ENCODE data around the gene ELL2. TPM values are rescaled to one million over a fixed set of nuclear protein-coding genes. Genes with fewer than 3 reads are reported as not detected.
A peak's percentile ranks its signal among the peaks of the same experiment; 100 is the strongest.

ELL2 gene
- total and polyA plus RNA-seq, 9 of the 15 experiments (the other 6 are each of a cell fraction or from before 2014, with no cell fraction given) = 4.3 to 18.3 (median 14.5) TPM

DNA sequence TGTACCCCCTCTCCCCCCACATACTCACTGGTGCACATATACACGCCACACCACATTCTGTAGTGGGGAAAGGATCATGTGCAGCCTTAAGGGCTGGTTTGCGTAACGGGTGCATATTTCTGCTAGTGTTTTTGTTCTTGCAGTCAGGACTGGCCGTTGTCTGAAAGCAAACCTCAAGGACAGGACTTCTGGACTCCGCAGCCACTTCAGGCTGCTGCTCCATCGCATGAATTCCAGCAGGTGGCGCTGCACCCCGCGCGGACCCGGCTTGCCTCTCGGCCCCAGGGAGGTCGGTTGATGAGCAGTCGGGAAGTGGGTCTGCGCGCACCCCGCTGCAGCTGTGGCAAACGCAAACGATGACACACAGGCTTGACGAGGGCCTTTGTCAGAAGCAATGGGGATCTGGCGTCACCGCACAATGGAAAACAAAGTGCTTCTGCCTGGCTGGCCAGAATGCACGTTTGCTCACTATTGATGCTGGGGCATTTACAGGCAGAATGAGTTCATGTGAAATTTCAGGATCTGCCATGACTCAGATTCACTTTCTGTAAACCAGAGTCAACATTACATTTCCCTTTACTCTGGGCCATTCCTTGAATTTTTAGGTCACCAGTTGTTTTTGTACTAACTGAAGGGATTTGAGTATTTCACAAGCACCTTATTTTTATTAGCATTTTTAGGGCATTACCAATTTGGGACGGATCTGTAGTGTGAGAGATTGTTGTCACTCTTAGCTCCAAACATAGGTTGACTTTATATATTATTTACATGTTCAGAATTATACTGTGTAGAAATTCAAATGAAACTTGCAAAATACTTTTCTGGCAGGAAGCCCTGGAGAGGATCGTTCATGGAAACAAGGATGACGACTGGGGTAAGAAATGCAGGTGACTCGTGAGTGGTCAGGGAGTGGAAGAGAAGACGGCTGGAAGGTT, 102.7 kb downstream of the ELL2 start:
- Histone ChIP-seq H3K4me3 (no peak overlapping the region), H3K36me3 (ENCODE audit: control insufficient read depth, insufficient read depth, low read length) (no peaks in the 10 kb centered on the region), H3K79me2 (ENCODE audit: control insufficient read depth, insufficient read depth, low read length) (no peaks in the 10 kb centered on the region), H2AFZ (ENCODE audit: low read depth, low read length) (peak overlapping the region; percentile 47), H3K9ac (ENCODE audit: insufficient read depth in 1 of 2, low read depth in 2 of 2, low read length in 2 of 2) (no peak overlapping the region), H3K4me1 (replicated peaks in 1 of 2; ENCODE audit: control insufficient read depth in 2 of 2, insufficient read depth in 2 of 2, low read length in 2 of 2) (peaks cover 12 to 15% of the 10 kb centered on the region in 2 experiments; a peak in 4 of 5 replicates), H3K9me1 (ENCODE audit: control insufficient read depth, insufficient read depth, low read length) (no peaks in the 10 kb centered on the region), H3K27ac (ENCODE audit: extremely low read depth, low read depth, low read length) (no peak overlapping the region), H4K20me1 (replicated peaks; ENCODE audit: control insufficient read depth, insufficient read depth, low read length) (no peaks in the 10 kb centered on the region), H3K4me2 (ENCODE audit: insufficient read depth, low read length) (peak overlapping the region; percentile 53; the same call in 1 of the 2 replicates), H3K9me3 (replicated peaks; ENCODE audit: control insufficient read depth, insufficient read depth, low read depth, low read length) (no peaks in the 10 kb centered on the region; the same call in 1 of the 2 replicates), H3K27me3 (ENCODE audit: control insufficient read depth in 2 of 2, insufficient read depth in 2 of 2, low read length in 2 of 2) (0 out of 5 replicates have a peak, but pooled peaks cover 0 to 4% of the 10 kb centered on the region in 2 experiments)
- WGBS (ENCODE audit: insufficient coverage, low coverage, missing lambda C conversion rate) = 8% methylated on average over 28 of the region's 28 CpGs
- no TSS peak for BruUV-seq (replicated peaks)
- DNase-seq (ENCODE audit: extremely low read depth in 1 of 4, low spot score in 3 of 4) (peak; percentile 88 to 90 (median 89)), FAIRE-seq (peak; percentile 94), ATAC-seq (peak; percentile 97)
- CTCF ChIA-PET (ENCODE audit: low intra/inter-chr PET ratio) = interaction anchor here (0.6 to 2.7 kb wide), 3 partner anchors 103 to 743 kb away, joined by 3 to 26 read pairs (median 4); partner anchors contain the start of gene ELL2
- intact Hi-C loops (cut with micrococcal nuclease) (loop anchor here (1.0 to 5.0 kb wide), 2 partner anchors 477 to 738 kb away; no protein-coding TSS in a partner anchor), in situ Hi-C loops (cut with MboI) (loop anchor here (5.0 kb wide), 1 partner anchor 743 kb away; no protein-coding TSS in a partner anchor)
- POLR2A ChIA-PET = no interaction called here
- TF ChIP-seq ZNF324 (CRISPR knock-in tag; IDR thresholded peaks at IDR 0.05) = no peak
- no peak for TF ChIP-seq POLR2H (tag; IDR thresholded peaks at IDR 0.05; ENCODE audit: low read depth)
- TF ChIP-seq, protein P1, sequence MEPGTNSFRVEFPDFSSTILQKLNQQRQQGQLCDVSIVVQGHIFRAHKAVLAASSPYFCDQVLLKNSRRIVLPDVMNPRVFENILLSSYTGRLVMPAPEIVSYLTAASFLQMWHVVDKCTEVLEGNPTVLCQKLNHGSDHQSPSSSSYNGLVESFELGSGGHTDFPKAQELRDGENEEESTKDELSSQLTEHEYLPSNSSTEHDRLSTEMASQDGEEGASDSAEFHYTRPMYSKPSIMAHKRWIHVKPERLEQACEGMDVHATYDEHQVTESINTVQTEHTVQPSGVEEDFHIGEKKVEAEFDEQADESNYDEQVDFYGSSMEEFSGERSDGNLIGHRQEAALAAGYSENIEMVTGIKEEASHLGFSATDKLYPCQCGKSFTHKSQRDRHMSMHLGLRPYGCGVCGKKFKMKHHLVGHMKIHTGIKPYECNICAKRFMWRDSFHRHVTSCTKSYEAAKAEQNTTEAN (CRISPR knock-in tag; IDR thresholded peaks at IDR 0.05) = no peak
- TF ChIP-seq ZNF695 (CRISPR knock-in tag; IDR thresholded peaks at IDR 0.05) = no peak
- no peak for TF ChIP-seq TAF1 (IDR thresholded peaks at IDR 0.05; ENCODE audit: control insufficient read depth, extremely low read depth, insufficient read depth, low read length, severe bottlenecking)
- TF ChIP-seq, protein P2, sequence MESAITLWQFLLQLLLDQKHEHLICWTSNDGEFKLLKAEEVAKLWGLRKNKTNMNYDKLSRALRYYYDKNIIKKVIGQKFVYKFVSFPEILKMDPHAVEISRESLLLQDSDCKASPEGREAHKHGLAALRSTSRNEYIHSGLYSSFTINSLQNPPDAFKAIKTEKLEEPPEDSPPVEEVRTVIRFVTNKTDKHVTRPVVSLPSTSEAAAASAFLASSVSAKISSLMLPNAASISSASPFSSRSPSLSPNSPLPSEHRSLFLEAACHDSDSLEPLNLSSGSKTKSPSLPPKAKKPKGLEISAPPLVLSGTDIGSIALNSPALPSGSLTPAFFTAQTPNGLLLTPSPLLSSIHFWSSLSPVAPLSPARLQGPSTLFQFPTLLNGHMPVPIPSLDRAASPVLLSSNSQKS (CRISPR knock-in tag; IDR thresholded peaks at IDR 0.05) = no peak
- TF ChIP-seq CSDE1 (IDR thresholded peaks at IDR 0.05) = no peak
- TF ChIP-seq, protein P3, sequence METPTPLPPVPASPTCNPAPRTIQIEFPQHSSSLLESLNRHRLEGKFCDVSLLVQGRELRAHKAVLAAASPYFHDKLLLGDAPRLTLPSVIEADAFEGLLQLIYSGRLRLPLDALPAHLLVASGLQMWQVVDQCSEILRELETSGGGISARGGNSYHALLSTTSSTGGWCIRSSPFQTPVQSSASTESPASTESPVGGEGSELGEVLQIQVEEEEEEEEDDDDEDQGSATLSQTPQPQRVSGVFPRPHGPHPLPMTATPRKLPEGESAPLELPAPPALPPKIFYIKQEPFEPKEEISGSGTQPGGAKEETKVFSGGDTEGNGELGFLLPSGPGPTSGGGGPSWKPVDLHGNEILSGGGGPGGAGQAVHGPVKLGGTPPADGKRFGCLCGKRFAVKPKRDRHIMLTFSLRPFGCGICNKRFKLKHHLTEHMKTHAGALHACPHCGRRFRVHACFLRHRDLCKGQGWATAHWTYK (CRISPR knock-in tag; IDR thresholded peaks at IDR 0.05) = no peak
- TF ChIP-seq, protein P4, sequence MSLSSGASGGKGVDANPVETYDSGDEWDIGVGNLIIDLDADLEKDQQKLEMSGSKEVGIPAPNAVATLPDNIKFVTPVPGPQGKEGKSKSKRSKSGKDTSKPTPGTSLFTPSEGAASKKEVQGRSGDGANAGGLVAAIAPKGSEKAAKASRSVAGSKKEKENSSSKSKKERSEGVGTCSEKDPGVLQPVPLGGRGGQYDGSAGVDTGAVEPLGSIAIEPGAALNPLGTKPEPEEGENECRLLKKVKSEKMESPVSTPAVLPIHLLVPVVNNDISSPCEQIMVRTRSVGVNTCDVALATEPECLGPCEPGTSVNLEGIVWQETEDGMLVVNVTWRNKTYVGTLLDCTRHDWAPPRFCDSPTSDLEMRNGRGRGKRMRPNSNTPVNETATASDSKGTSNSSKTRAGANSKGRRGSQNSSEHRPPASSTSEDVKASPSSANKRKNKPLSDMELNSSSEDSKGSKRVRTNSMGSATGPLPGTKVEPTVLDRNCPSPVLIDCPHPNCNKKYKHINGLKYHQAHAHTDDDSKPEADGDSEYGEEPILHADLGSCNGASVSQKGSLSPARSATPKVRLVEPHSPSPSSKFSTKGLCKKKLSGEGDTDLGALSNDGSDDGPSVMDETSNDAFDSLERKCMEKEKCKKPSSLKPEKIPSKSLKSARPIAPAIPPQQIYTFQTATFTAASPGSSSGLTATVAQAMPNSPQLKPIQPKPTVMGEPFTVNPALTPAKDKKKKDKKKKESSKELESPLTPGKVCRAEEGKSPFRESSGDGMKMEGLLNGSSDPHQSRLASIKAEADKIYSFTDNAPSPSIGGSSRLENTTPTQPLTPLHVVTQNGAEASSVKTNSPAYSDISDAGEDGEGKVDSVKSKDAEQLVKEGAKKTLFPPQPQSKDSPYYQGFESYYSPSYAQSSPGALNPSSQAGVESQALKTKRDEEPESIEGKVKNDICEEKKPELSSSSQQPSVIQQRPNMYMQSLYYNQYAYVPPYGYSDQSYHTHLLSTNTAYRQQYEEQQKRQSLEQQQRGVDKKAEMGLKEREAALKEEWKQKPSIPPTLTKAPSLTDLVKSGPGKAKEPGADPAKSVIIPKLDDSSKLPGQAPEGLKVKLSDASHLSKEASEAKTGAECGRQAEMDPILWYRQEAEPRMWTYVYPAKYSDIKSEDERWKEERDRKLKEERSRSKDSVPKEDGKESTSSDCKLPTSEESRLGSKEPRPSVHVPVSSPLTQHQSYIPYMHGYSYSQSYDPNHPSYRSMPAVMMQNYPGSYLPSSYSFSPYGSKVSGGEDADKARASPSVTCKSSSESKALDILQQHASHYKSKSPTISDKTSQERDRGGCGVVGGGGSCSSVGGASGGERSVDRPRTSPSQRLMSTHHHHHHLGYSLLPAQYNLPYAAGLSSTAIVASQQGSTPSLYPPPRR (CRISPR knock-in tag; IDR thresholded peaks at IDR 0.05; ENCODE audit: borderline replicate concordance) = no peak

All from K562 (cell line).